ENCODE data around the gene WWOX. TPM values are rescaled to one million over a fixed set of nuclear protein-coding genes. Genes with fewer than 3 reads are reported as not detected.

The WWOX gene
- total RNA-seq, 6 experiments from 2014 or later = 13.0 to 24.3 (median 16.5) TPM

GRCh38 chr16:78945336-78945735, 845.9 kb downstream of the WWOX start:
- no peak for TF ChIP-seq CTCF (IDR thresholded peaks at IDR 0.05)
- TF ChIP-seq POLR2A (IDR thresholded peaks at IDR 0.05) = no peak

GRCh38 chr16:78946556-78946955, 847.1 kb downstream of the WWOX start:
- intact Hi-C loops (cut with DNase I) = no loop called here
- H3K4me1 ChIP-seq = no peaks in the 10 kb centered on the region
- no peaks in the 10 kb centered on the region for H3K36me3 ChIP-seq
- H3K9me3 ChIP-seq = no peaks in the 10 kb centered on the region
- no peak for TF ChIP-seq CTCF (IDR thresholded peaks at IDR 0.05)
- no peak for TF ChIP-seq POLR2A (IDR thresholded peaks at IDR 0.05)
- H3K27me3 ChIP-seq = no peaks in the 10 kb centered on the region
- no peak overlapping the region for H3K27ac ChIP-seq
- DNase-seq = no peak
- ATAC-seq = no peak
- 88% methylated on average over 11 of the region's 11 CpGs for WGBS (ENCODE audit: insufficient coverage, low coverage, low lambda C conversion rate, missing lambda C conversion rate)
- no peak overlapping the region for H3K4me3 ChIP-seq

More at GRCh38 chr16:78945336-78945735, 845.9 kb downstream of the WWOX start:
- DNase-seq = no peak
- ATAC-seq = no peak
- intact Hi-C loops (cut with DNase I) = no loop called here
- WGBS (ENCODE audit: insufficient coverage, low coverage, low lambda C conversion rate, missing lambda C conversion rate) = 77% methylated on average over 2 of the region's 2 CpGs
- no peak overlapping the region for H3K27ac ChIP-seq
- no peaks in the 10 kb centered on the region for H3K27me3 ChIP-seq
- no peaks in the 10 kb centered on the region for H3K36me3 ChIP-seq
- H3K4me1 ChIP-seq = no peaks in the 10 kb centered on the region
- H3K9me3 ChIP-seq = no peaks in the 10 kb centered on the region
- no peak overlapping the region for H3K4me3 ChIP-seq

GRCh38 chr16:78950768-78951167, 851.3 kb downstream of the WWOX start:
- DNase-seq = no peak

GRCh38 chr16:78952630-78953029, 853.2 kb downstream of the WWOX start:
- no peak overlapping the region for H3K4me3 ChIP-seq
- 94% methylated on average over 7 of the region's 7 CpGs for WGBS (ENCODE audit: insufficient coverage, low coverage, low lambda C conversion rate, missing lambda C conversion rate)
- H3K27me3 ChIP-seq = no peaks in the 10 kb centered on the region
- H3K27ac ChIP-seq = no peak overlapping the region
- intact Hi-C loops (cut with DNase I) = no loop called here
- no peaks in the 10 kb centered on the region for H3K4me1 ChIP-seq
- ATAC-seq (no peak), DNase-seq (no peak)
- H3K9me3 ChIP-seq = no peaks in the 10 kb centered on the region
- no peak for TF ChIP-seq POLR2A (IDR thresholded peaks at IDR 0.05)
- no peak for TF ChIP-seq CTCF (IDR thresholded peaks at IDR 0.05)
- H3K36me3 ChIP-seq = no peaks in the 10 kb centered on the region

More at GRCh38 chr16:78950768-78951167, 851.3 kb downstream of the WWOX start:
- ATAC-seq = no peak
- no peaks in the 10 kb centered on the region for H3K4me1 ChIP-seq
- H3K4me3 ChIP-seq = no peak overlapping the region
- H3K27me3 ChIP-seq = no peaks in the 10 kb centered on the region
- no peaks in the 10 kb centered on the region for H3K36me3 ChIP-seq
- no peak overlapping the region for H3K27ac ChIP-seq
- H3K9me3 ChIP-seq = no peaks in the 10 kb centered on the region
- TF ChIP-seq CTCF (IDR thresholded peaks at IDR 0.05) (no peak), POLR2A (IDR thresholded peaks at IDR 0.05) (no peak)
- 67% methylated on average over 3 of the region's 3 CpGs for WGBS (ENCODE audit: insufficient coverage, low coverage, low lambda C conversion rate, missing lambda C conversion rate)
- intact Hi-C loops (cut with DNase I) = no loop called here

GRCh38 chr16:78953526-78953925, 854.1 kb downstream of the WWOX start:
- Histone ChIP-seq H3K36me3 (no peaks in the 10 kb centered on the region), H3K4me3 (no peak overlapping the region), H3K9me3 (no peaks in the 10 kb centered on the region), H3K4me1 (no peaks in the 10 kb centered on the region), H3K27me3 (no peaks in the 10 kb centered on the region), H3K27ac (no peak overlapping the region)
- intact Hi-C loops (cut with DNase I) = no loop called here
- no peak for DNase-seq
- 90% methylated on average over 8 of the region's 8 CpGs for WGBS (ENCODE audit: insufficient coverage, low coverage, low lambda C conversion rate, missing lambda C conversion rate)
- no peak for ATAC-seq
- TF ChIP-seq CTCF (IDR thresholded peaks at IDR 0.05) = no peak
- no peak for TF ChIP-seq POLR2A (IDR thresholded peaks at IDR 0.05)

Data from right lobe of liver (tissue), 6 donors.